ENCODE measurements around the gene CHST14.

Gene CHST14

DNA sequence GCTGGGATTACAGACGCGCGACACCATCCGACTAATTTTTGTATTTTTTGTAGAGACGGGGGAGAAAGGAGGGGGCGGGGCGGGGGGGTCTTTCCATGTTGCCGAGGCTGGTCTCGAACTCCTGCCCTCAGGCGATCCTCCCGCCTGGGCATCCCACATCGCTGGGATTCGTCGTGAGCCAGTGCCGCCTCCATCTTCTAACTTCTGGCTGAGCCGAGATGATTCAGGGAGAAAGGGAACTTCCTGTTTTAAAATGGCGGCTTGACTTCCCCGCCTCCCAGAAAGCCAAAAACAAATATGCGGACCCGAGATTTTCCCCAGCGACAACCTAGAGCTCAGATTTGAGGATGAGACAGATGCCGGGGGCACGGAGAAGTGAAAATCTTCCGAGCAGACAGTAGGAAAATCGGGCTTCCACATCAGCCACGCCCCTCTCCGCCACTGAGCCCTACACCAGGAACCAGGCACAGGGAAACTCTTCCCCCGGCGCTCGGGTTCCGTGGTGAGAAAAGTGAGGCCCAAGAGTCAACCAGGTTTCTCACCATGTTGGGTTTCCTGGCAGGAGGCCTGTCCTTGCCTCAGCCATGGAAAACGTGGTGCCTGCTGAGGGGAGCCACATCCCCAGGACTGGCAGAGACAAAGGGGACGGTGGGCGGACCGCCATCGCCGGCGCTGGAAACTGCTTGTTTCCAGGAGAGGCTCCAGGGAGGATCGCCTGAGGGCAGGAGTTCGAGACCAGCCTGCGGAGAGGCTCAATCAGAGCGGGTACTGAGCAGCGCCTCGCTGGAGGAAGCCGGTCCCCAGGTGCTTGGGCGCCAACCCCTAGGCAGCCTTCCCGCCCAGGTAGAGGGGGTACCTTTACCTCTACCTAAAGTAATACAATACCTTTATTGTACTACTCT, 18.7 kb downstream of the CHST14 start:
- DNase-seq (ENCODE audit: low read depth in 2 of 2), result no peak

DNA sequence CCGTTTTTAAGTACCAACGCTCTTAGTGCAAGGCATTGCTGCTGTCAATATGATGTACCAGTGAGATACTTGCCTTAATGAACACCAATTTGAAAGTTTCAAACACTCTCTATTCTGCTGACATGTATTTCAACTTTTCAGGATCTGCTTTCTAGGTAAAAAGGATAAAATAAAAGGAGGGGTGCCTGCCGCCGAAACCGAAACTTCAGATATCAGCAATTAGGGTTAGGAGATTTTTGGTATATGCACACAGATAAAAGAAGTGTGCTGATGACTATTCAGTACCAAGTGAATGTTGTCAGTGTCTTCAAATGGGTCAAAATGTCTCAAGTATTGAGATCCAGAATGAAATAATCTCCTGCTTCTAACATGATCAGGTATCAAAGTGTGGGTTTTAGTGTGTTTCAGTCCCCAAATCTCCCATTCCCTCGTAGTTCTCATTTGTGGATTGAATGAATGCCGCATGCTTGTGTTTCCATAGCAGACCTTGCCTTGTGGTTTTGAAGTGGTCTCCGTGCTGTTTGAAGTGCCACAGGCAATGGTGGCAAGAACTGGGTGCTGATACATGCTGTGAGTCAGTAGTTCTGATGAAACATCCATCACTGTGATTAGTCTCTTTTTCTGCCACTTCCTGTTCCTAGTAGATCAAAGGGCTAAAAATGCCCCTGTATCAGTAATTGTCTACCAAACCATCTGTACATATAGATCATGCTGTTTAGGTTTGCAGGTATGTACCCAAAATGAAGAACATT, 22.5 kb downstream of the CHST14 start:
- peak; percentile 38 to 47 for DNase-seq (ENCODE audit: low read depth in 2 of 2)

DNA sequence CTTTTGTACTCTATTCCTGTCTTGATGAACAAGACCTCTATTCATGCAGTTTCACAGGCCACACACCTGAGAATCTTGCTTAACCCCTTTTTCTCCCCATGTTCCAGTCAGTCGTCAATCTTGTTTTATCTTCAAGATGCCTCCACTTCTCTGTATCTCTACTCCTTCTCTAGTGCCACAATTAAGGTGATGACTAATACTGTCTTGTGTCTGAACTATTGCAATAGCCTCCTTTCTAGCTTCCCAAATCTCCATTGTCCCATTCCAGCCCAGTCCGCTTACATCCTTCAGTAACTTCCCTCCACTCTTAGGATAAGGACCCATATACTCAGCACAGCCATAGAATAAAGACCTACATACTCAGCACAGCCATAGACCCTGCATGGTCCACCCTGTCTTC, 24.7 kb downstream of the CHST14 start:
- no peak for DNase-seq (ENCODE audit: low read depth in 2 of 2)

- no peak for DNase-seq (ENCODE audit: low read depth in 2 of 2)
Measured at GRCh38 chr15:40498418-40498817, 27.6 kb downstream of the CHST14 start.

DNA sequence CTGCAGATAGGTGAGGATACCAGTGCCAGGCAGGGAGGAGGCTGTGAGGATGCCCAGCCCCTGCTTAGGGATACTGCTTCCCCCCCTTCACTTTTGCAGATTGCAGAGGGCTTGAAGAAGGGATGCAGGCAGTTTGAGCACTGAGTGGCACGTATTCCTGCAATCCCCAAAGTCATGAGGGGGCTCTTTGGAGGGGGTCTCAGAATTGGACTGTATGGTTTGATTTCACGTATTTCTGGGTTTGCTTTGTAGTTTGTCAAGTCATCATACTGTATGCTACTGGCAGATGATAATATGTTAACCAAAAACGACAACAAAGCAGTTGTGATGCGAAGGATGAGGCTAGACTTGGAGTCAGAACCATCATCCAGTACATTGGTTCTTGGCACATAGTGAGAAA, 28.1 kb downstream of the CHST14 start:
- DNase-seq (ENCODE audit: low read depth in 2 of 2), result no peak

GRCh38 chr15:40499931-40500330, 29.1 kb downstream of the CHST14 start:
- DNase-seq (ENCODE audit: low read depth in 2 of 2), result no peak

DNA sequence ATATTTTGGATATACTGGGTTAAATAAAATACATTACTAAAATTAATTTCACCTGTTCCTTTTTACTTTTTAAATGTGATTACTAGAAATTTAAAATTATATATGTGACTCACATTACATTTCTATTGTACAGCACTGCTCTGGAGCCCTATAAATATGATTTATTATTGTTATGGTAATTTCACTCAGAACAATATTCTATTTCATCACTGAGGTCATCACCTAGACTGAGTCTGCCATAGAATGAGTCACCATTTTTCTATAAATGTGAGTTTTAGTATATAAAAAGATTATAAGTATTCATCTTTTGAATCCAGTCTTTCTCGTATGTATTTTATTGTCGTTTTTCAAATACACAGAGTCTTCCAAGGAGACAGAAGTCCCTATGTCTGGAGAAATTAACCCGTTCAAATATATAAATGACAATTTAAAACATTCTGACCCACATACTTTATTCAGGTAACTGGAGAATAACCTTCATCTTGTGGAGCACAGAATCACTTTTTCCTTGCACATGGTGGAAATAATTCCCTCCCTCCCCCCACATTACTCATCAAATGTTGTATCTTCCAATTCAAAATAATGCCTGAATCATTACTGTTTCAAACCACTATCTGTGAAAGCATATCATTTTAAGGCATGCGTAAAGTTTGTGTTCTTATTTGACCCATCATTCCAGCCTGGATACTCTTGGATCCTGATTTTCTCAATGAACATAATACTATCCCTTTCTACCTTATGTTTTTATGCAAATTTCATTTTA, 30.0 kb downstream of the CHST14 start:
- DNase-seq (ENCODE audit: low read depth in 2 of 2), result no peak

DNA sequence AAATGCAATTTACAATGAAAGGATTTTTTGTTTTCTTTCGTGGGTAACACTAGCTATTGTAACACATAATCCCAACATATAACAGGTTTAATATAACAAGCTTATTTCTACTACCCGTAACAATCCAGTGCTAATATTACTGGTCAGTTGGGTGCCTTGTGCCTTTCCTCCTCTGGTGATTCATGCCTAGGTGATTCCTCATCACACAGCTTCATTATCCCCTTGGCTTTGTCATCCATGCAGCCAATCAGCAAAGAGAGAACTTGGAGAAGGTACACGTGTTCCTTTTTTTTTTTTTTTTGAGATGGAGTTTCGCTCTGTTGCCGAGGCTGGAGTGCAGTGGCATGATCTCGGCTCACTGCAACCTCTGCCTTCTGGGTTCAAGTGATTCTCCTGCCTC, 30.7 kb downstream of the CHST14 start:
- no peak for DNase-seq (ENCODE audit: low read depth in 2 of 2)

DNA sequence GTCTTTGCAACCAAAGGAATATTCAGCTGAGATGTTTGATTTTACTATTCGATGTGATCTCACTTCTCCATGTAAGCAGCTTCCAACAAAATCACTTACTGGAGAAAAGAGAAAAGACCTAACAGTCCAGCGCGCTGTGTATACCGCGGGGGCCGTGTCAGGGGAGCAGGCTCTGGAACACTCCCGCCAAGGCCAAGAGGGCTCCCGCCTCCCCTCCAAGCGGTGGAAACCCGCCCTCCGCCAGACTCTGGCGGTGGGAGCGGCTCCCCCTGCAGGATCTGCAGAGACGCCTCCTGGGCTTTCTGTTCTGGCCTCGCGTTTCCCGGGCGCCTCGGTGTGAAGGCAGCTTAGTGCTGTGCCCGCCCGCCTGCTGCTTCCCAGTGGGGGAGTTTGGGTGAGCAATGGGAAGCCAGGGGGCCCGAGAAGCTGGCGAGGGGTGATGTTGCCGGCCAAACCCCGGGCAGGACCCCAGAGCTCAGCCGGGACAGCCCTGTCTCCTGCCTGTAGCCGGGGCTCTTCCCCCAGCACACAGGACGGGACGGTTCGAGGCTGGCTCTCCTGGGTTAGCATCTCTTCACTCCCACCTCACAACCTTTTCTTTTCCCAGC, 36.3 kb downstream of the CHST14 start:
- DNase-seq (ENCODE audit: low read depth in 2 of 2), result peak; percentile 35 to 54

GRCh38 chr15:40508216-40508615, 37.4 kb downstream of the CHST14 start:
- no peak for DNase-seq (ENCODE audit: low read depth in 2 of 2)

DNA sequence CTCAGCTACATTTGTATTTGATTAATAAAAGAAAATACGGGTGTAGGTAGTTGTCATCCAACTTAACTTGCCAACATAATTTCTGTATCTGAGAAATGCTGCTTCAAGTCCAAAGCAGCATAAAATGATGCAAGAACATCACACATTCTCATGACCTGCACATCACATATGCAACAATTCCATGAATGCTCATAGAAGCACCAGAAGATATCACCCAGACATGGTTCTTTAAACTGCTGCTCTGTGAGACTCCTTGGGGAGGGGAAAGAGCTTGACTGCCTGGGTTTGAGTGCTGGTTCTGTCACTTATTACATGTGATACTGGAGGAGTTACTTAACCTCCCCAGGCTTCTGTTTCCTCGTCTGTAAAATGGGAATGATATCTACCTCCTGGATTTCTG, 39.4 kb downstream of the CHST14 start:
- DNase-seq (ENCODE audit: low read depth in 2 of 2), result no peak

- DNase-seq (ENCODE audit: low read depth in 2 of 2), result no peak
Measured at GRCh38 chr15:40511093-40511471, 40.3 kb downstream of the CHST14 start.

DNA sequence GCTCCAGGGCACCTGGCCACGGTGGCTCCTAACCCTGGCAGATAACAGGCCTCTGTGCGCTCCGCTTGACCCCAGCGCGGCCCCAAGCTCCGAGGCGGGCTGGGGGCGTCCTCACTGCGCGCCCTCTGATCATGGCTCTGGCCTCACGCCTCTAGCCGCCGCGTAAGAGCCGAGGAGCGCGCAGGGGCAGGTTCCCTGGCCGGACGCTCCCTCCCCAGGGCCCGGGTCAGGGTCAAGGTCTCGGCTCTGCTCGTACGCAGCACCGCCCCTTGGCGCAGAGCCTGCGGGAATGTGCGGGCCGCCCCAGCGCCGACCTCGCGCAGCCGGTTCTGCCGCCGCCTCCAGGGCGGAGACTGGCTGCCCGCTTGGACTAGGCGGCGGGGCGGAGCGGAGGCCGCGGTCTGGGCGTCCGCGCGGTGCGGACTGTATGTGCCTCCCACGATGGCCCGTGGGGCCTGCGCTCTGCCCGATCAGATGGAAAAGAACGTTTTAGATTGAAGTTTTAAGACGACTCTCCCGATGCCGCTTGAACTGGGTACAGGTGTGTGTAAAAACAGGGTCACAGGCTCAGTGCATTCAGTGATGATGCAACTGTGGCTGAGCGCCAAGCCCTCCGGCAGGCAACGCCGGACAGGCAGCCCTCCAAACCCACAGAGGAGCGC, 40.8 kb downstream of the CHST14 start:
- DNase-seq (ENCODE audit: low read depth in 2 of 2), result no peak

- DNase-seq (ENCODE audit: low read depth in 2 of 2), result no peak
Measured at GRCh38 chr15:40512440-40512839, 41.7 kb downstream of the CHST14 start.

DNA sequence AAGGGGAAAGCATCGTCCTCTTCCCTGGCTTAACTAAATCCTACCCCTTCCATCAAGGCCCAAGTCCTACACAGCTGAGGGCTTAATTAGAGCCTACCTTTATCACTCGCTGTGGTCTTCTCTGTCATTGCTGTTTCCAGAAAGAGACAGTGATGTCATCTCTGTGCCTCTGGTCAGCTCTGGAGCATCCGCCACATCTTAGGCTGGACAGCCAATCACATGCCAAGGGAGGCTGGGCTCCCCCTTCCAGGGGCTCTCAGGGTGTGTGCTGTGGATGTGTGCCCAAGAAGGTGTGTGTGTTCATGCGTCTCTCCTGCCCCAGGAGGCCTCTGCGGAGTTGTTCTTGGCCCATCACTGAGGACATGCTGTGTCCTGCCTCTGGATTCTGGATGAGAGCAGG, 42.8 kb downstream of the CHST14 start:
- no peak for DNase-seq (ENCODE audit: low read depth in 2 of 2)

DNA sequence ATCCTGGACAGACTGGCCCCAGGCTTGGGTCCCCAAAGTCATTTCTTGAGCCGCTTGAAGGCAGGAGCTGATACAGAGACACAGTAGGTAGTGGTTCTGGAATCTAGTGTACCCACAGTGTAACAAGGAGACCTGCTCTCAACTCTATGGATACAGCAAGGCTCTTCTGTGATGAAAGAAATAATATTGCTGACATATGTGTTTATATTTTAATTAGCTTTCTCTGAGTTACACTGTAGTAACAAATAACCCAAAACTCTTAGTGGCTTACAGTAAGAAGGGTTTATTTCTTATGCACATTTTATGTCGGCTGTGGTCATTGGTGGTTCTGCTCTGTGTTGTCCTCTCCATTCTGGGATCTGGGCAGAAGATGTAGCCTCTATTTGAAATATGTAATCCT, 45.5 kb downstream of the CHST14 start:
- no peak for DNase-seq (ENCODE audit: low read depth in 2 of 2)

Measured in activated CD4-positive, alpha-beta T cell treated with anti-CD3 and anti-CD28 coated beads for 24 hours (primary cell).